NCI-H524 (cell line): ENCODE results near the gene TMX4.
A peak's percentile ranks its signal among the peaks of the same experiment; 100 is the strongest.

ENCODE experiments used
- DNase-seq, 2 experiments: peaks; one replicate each; lab custom pipeline; 2025; lab: John Stamatoyannopoulos, UW

TMX4 gene

DNA sequence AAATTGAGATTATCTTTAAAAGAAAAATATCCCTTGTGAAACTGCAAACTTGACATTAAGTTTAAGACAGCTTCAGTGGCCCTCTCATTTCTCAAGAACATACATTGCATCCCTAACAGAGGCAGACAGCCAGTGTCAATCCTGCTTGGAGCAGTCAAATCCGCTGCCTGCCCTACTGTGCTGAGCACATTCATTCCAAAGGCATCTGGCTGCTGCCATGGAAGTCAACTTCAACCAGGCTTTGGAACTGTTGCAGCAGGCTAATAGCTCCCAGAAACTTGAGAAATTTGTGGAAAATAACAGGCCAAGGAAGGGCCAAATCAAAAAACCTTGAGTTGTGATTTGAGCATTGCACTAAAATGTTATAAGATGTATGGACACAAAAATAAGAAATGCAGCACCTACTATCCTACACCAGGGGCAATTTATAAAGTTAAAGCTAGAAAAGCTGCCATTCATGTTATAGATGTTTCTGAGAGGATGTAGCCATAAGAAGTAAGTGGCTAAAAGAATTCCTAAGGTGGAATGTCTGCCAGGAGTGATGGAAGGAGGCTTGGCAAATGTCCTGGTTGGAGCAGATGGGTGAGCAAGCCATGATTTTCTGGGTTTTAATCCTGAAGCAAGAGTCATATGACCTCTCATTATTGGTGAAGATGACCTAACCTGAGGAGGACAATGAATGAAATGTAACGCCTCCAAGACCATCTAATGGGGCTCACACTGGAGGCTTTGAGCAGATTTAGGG, 47.9 kb downstream of the TMX4 start:
- no peak for DNase-seq

DNA sequence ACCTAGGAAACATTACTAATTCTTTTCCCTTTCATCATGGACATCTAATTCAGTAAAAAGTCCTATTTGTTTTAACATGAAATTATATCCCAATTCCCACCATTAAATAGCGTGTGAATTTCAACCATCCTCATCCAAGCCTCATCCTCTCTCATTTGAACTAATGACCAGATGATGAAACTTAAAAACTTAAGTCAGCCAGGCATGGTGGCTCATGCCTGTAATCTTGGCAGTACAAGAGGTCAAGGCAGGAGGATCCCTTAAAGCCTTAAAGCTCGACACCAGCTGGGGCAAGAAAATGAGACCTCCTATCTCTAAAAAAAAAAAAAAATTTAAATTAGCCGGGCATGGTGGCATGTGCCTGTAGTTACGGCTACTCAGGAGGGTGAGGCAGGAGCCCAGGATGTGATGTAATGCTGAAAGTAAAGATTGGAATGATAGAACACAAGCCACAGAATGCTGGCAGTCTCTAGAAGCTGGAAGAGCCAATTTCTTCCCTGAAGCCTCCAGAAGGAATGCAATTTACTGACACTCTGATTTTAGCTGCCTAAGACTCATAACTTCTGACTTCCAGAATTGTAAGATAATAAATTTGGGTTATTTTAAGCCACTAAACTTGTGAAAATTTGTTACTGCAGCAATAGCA, 52.2 kb downstream of the TMX4 start:
- no peak for DNase-seq

DNA sequence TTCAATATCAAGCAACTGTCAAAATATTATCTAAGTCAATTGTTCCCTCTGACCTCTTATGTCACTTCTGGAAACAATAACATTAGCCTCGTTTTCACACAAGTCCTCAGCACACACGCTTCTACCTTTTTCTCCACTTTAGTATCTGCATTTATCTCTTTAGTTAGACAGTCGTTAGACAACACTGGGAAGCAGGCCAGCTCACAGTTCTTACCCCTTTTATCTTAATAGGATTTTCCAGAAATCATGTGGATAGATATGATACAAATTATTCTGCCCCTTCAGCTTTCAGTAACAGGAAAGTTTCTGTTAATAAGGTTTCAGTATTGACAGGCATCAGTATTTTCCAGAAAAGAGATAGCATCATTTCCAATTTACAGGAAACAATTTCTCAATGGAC, 53.4 kb downstream of the TMX4 start:
- DNase-seq = no peak

DNA sequence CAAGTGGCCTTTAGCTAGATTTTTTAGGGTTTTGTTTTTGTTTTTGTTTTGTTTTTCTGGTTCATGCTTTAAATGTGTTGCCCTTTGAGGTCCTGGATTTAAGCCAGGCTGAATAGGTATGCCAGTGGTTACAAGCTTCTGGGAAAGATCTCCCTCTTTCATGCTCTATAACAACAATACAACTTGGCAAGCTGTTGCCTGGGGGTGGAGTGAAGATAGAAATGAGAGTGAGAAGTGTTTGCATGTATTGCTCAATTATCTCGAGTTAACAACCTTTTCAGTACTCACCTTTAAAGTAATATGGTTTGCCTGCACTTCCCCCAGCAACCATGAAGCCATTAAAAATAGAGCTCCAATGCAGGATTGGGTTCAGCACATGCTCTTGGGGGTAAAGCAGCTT, 60.1 kb downstream of the TMX4 start:
- DNase-seq = no peak

DNA sequence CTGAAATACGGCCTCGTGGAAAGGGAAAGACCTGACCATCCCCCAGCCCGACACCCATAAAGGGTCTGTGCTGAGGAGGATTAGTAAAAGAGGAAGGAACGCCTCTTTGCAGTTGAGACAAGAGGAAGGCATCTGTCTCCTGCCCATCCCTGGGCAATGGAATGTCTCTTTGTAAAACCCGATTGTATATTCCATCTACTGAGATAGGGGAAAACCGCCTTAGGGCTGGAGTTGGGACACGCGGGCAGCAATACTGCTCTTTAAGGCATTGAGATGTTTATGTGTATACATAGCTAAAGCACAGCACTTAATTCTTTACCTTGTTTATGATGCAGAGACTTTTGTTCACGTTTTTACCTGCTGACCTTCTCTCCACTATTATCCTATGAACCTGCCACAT, 63.0 kb downstream of the TMX4 start:
- peak in 1 of 2 experiments; percentile 67 for DNase-seq

DNA sequence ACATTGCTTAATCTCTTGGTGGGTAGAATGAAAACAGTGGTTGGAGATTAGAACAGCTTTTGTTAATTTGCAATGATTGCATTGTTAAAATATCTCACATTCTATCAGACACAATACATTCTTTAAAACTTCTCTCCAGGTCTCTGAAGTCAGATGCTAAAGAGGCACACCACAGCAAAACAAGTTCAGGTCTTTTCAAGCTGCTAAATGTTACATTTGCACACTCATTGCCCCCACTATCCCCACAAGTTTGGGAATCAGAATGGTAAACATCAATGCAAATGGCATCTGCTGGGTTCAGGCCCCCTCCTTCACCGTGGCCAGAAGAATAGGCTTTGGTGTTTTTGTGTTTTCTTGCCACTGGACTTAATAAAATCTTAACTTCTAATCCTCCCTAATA, 69.2 kb downstream of the TMX4 start:
- no peak for DNase-seq

DNA sequence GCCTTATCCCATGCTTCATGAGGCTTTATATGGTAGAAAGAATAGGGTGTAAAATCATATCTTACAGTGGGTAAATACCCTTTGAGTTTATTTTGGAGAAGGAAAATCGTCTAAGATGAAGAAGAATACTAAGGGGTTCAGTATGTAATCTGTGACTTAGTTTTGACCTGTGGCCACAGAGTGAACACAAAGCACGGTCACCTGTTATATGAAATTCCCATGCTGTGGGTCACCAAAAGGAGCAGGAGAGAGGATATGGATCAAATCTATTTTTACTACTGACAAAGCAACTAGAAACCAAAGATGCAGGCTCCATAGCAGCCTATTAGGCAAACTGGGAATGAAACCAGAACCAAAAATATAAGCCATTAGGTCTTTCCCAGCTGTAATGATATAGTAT, 75.7 kb downstream of the TMX4 start:
- DNase-seq = no peak

DNA sequence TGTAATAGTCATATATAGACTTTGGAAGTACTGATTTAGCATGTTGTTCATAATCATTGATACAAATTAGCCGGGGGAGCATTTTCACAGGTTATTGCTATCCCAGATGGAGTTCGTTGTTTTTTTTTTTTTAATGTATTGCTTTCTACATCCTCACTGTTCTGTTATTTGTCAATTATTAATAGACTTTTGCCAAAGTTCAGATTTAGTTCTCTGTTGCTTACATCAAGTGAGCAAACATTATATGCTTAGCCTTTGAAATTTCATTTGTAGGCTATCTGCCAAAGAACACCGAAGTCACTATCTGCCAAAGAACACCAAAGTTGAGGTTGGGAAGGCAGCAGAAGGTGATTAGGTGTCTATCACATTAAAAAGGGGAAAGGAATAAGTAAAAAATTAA, 79.2 kb downstream of the TMX4 start, which contains the start of gene HAO1:
Gene HAO1 (minus strand): TSS at position 118 of the 400 bp plus-strand sequence. CDS start 36 bp downstream, at position 82.
- DNase-seq = no peak

DNA sequence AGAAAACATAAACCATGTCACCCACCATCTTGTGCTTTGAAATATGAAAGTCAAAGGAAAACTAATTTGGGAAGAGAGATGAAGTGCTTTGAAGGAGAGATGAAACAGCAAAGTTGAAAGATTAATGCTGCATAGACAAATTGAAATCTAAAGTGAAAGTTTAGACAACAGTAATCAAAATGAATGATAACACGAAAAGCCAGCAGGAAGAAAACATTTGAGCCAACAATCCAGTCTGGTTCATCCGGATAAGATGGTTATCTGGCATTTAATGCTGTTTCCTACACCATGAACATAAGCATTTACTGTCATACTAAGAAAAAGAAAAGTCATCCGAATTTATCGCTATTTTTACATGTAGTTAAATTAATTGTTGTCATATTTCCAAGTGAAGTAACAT, 79.9 kb downstream of the TMX4 start:
- DNase-seq = no peak

DNA sequence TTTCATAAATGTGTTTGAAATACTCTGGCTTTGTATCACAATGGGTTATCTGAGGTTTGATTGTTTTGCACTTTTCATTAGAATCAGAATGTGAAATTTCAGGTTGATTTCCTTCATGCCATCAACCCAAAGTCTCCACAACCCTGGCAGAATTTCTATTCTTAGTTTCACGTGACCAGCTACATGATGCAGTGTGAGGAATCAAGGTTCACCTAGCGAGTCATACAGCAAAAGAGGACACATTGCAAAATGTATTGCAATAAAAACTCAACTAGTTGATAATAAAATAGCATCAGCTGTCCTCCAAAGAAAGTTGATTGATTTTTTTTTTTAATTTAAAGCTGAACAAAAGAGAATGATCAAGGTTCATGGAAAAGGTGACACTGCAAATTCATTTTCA, 81.5 kb downstream of the TMX4 start:
- DNase-seq = no peak

DNA sequence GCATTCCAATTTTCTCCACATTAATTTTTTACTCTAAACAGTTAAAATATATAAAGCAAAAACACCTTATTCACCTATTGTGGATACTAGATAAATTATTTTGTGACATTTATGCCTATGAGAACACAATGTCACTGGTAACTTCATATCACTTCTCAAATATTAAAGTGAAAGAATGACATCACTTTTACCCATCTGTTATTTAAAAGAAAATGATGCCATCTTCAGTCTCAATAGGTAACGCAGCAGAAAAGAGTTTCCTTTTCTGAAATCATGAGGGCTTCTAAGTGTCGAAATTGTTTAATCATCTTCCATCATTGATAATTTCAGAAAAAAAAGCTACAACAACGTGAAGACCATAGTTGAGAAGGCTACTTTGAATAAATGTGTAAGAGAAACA, 82.2 kb downstream of the TMX4 start:
- DNase-seq = no peak

DNA sequence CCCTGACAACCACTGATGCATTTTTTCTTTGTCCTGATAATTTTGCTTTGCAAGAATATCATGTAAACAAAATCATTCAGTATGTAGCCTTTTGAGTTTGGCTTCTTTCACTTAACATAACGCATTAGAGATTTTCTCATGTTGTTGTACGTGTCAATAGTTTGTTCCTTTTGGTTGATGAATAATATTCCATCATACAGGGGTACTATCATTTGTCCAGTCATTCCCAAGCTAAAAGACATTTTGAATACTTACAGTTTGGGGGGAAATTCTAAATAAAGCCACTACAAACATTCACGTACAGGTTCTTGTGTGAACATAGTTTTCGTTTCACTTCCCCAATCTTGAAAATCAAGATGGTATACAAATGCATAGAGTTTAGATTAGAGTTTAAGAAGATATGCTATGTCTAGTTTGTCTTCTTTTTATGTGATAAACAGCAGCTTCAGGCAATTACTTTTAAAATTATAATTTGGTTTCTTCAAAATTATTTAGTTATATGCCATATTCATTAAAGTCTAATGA, 84.5 kb downstream of the TMX4 start:
- DNase-seq = no peak

DNA sequence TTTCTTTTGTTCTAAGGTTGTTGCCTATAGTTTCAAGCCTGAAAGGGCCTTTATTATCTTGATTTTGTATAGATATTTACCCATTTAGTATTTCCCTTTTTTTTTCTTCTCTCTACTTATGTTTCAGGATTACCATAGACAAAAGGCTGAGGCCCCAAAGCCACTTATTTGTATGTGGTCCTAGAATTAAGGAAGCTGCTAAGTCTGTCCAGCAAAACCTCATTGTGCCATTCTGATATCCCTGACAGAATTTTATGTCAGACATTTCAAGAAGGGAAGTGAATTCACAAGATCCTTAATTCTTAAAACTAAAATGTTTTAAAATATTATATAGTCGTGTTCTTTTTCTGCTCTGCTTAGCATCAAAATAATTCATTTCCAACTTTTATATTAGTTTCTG, 86.2 kb downstream of the TMX4 start:
- DNase-seq = no peak

DNA sequence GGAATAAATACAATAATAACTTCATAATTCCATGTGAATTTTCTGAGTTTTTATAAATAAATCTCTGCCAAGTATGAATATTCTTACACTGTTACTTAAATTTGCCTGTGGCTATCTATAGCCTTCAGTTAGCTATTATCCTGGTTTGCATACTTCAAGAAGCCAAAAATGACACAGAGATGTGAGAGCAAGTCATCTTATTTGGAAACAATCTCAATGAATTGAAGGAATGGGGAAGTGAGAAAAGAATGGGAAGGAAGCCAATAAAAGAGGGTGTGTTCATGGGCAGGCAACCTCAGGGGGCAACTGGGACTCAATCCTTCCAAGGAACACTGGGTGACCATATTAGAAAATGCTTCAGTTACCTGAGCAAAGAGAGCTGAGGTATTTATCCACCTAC, 89.2 kb downstream of the TMX4 start:
- no peak for DNase-seq
